A549 (cell line): ENCODE data around the gene ASCL5. TPM values are rescaled to one million over a fixed set of nuclear protein-coding genes. Genes with fewer than 3 reads are reported as not detected.

Source experiments
- ATAC-seq, 2 experiments: fragments of 200-7000 bp in 1 of 2; fragments of >200 bp in 1 of 2; cut with Nextera tagmentation in 1 of 2; cut with Tn5 transposase in 1 of 2; 3 replicates each; pipeline versions ENCODE4 v1.8.0 to v1.9.1; 2018 to 2020; ENCODE audit warnings: mild to moderate bottlenecking in 1 of 2, moderate library complexity in 1 of 2
- CTCF ChIA-PET: fragments of 300-600 bp; sonication (Branson Sonifier 250); formaldehyde crosslinking; extraction: SDS; loops from one replicate; lab custom pipeline; 2021; ENCODE audit warnings: antibody characterized with exemption, inconsistent platforms; lab: Yijun Ruan, JAX
- POLR2A ChIA-PET: fragments of 350-600 bp; formaldehyde crosslinking; extraction: SDS; loops from one replicate; lab custom pipeline; 2021; ENCODE audit warnings: antibody characterized with exemption, inconsistent platforms; lab: Yijun Ruan, JAX
- DNase-seq, 2 experiments: peaks; one replicate each; pipeline versions ENCODE4 v3.0.0 to v3.0.0-alpha.2; 2011 to 2016; ENCODE audit warnings: low read depth in 1 of 2, low spot score in 1 of 2
- FAIRE-seq: peaks from 2 replicates; lab custom pipeline; 2011; peaks lifted over from hg19 to GRCh38; lab: Jason Lieb, UNC
- H3K27ac ChIP-seq, 2 experiments: fragments of >200 bp; sonication (Bioruptor Twin); formaldehyde crosslinking; 3 replicates each; pipeline ENCODE4 v1.5.1; 2016 to 2017
- H3K4me1 ChIP-seq: fragments of >200 bp; sonication (Bioruptor Twin); formaldehyde crosslinking; 3 replicates; pipeline ENCODE4 v1.6.1; 2016
- H3K4me2 ChIP-seq: fragments of >200 bp; sonication (Bioruptor Twin); formaldehyde crosslinking; 3 replicates; pipeline ENCODE4 v1.6.1; 2016
- H3K4me3 ChIP-seq: fragments of >200 bp; sonication (Bioruptor Twin); formaldehyde crosslinking; 3 replicates; pipeline ENCODE4 v1.5.1; 2016
- H3K9me3 ChIP-seq: fragments of >200 bp; sonication (Bioruptor Twin); formaldehyde crosslinking; 3 replicates; pipeline ENCODE4 v1.6.1; 2016
- CBX8 ChIP-seq: fragments of 200-600 bp; sonication (generic); IDR thresholded peaks from 2 replicates; pipeline ENCODE4 v1.6.1; 2016
- CHD2 ChIP-seq: fragments of 150-350 bp; IDR thresholded peaks from 2 replicates; pipeline ENCODE4 v1.6.1; 2014; ENCODE audit warnings: low read length; ENCODE audit not compliant: partially characterized antibody
- E2F6 ChIP-seq: IDR thresholded peaks from 2 replicates; pipeline ENCODE4 v1.6.1; 2012; ENCODE audit warnings: low read depth, borderline replicate concordance
- EP300 ChIP-seq, 2 experiments: fragments of >200 bp; sonication (Bioruptor Twin); formaldehyde crosslinking; IDR thresholded peaks; 2 replicates in 1 of 2; 3 replicates in 1 of 2; pipeline ENCODE4 v1.6.1; 2016 to 2017
- ESRRA ChIP-seq: fragments of 150-350 bp; IDR thresholded peaks from 2 replicates; pipeline ENCODE4 v1.6.1; 2014; ENCODE audit warnings: mild to moderate bottlenecking, low read length, borderline replicate concordance
- FOSL2 ChIP-seq, 2 experiments: fragments of 450-650 bp in 1 of 2; fragments of >200 bp in 1 of 2; sonication (Bioruptor Twin) in 1 of 2; formaldehyde crosslinking; IDR thresholded peaks; 2 replicates each; pipeline versions ENCODE4 v1.5.0 to v1.6.1; 2016 to 2020; ENCODE audit warnings: mild to moderate bottlenecking in 1 of 2, moderate library complexity in 1 of 2
- HEYL ChIP-seq: fragments of 250-450 bp; sonication (Bioruptor Pico); IDR thresholded peaks from 2 replicates; pipeline ENCODE4 v1.8.0; 2021; ENCODE audit warnings: mild to moderate bottlenecking, moderate library complexity
- HOXA7 ChIP-seq: fragments of 250-450 bp; sonication (Bioruptor Pico); IDR thresholded peaks from 2 replicates; pipeline ENCODE4 v1.5.0; 2020; ENCODE audit warnings: mild to moderate bottlenecking, moderate library complexity
- JUNB ChIP-seq: fragments of >200 bp; sonication (Bioruptor Twin); formaldehyde crosslinking; IDR thresholded peaks from 2 replicates; pipeline ENCODE4 v1.6.1; 2016
- MAFK ChIP-seq: fragments of 450-650 bp; IDR thresholded peaks from 2 replicates; pipeline ENCODE4 v1.6.1; 2014; ENCODE audit not compliant: partially characterized antibody
- MAX ChIP-seq: IDR thresholded peaks from 2 replicates; pipeline ENCODE4 v1.6.1; 2012
- PBX3 ChIP-seq: IDR thresholded peaks from 2 replicates; pipeline ENCODE4 v1.6.1; 2012
- PHF8 ChIP-seq: fragments of 200-600 bp; sonication (generic); IDR thresholded peaks from 2 replicates; pipeline ENCODE4 v1.6.1; 2016; ENCODE audit warnings: low read depth, mild to moderate bottlenecking, antibody characterized with exemption, moderate library complexity, borderline replicate concordance
- POLR2AphosphoS2 ChIP-seq: conservative IDR thresholded peaks from 2 replicates; pipeline ENCODE4 v1.6.1; 2012; ENCODE audit warnings: low read length, improper control_type of control experiment, inconsistent platforms
- RARB ChIP-seq: fragments of 250-450 bp; sonication (Bioruptor Pico); IDR thresholded peaks from 2 replicates; pipeline ENCODE4 v1.8.0; 2021; ENCODE audit warnings: mild to moderate bottlenecking, moderate library complexity
- RCOR1 ChIP-seq: fragments of 150-350 bp; IDR thresholded peaks from 2 replicates; pipeline ENCODE4 v1.6.1; 2014; ENCODE audit warnings: antibody characterized with exemption, low read length, low read depth
- RFX5 ChIP-seq: fragments of 450-650 bp; IDR thresholded peaks from 2 replicates; pipeline ENCODE4 v1.7.1; 2014; ENCODE audit warnings: antibody characterized with exemption, mild to moderate bottlenecking, moderate library complexity
- RNF2 ChIP-seq: fragments of 200-600 bp; sonication (generic); IDR thresholded peaks from 2 replicates; pipeline ENCODE4 v1.6.1; 2016; ENCODE audit warnings: low read depth, mild to moderate bottlenecking, antibody characterized with exemption, moderate library complexity, borderline replicate concordance
- TP53 ChIP-seq: fragments of 250-450 bp; sonication (Bioruptor Pico); IDR thresholded peaks from 2 replicates; pipeline ENCODE4 v1.5.0; 2021; ENCODE audit warnings: mild to moderate bottlenecking, moderate library complexity
- WGBS: methylation state at CpG from one replicate; pipeline ENCODE4 v1.1.6; 2017; ENCODE audit errors: missing lambda C conversion rate; 5-methylcytosine and 5-hydroxymethylcytosine counted together
- polyA plus RNA-seq, 4 experiments: library from polyadenylated mRNA; depleted of rRNA in 3 of 4; stranded (reverse); fragments of >200 nt; fragmentation: RNase III in 1 of 4; extraction: RNeasy Plus Mini Kit Qiagen cat#74134 plus additional on column Dnase treatment in 1 of 4; gene quantifications; 2 replicates in 3 of 4; 3 replicates in 1 of 4; pipeline ENCODE4 v1.2.3, GENCODE V29; 2011 to 2017
- TF ChIP-seq, protein P1 (sequence below): fragments of >200 bp; sonication (Bioruptor Twin); formaldehyde crosslinking; IDR thresholded peaks from 3 replicates; pipeline ENCODE4 v1.5.1; 2016
- TF ChIP-seq, protein P2 (sequence below): fragments of 250-450 bp; sonication (Bioruptor Pico); IDR thresholded peaks from 2 replicates; pipeline ENCODE4 v1.5.0; 2020; ENCODE audit warnings: low read depth, mild to moderate bottlenecking, moderate library complexity
- TF ChIP-seq, protein P3 (sequence below): fragments of 150-350 bp; IDR thresholded peaks from 2 replicates; pipeline ENCODE4 v1.6.1; 2014; ENCODE audit warnings: low read depth, mild to moderate bottlenecking, low read length

Gene ASCL5
- polyA plus RNA-seq, 2 of the 4 experiments (the other 2 are of a cell fraction), result 0.09 TPM; not detected in 1

- H3K27ac ChIP-seq, result no peak overlapping the region
- WGBS, result 29% methylated on average over 3 of the region's 3 CpGs
- ChIA-PET POLR2A (no interaction called here), CTCF (interaction anchor here (1.4 to 5.6 kb wide), 5 partner anchors 13 to 171 kb away, joined by 4 to 83 read pairs (median 27); partner anchors contain the start of gene CACNA1S)
- no peak for FAIRE-seq
- no peak overlapping the region for H3K4me2 ChIP-seq
- H3K4me1 ChIP-seq, result no peaks in the 10 kb centered on the region
- H3K9me3 ChIP-seq, result no peaks in the 10 kb centered on the region
- DNase-seq, result no peak
- no peak overlapping the region for H3K4me3 ChIP-seq
- TF ChIP-seq TP53 (CRISPR knock-in tag), result no peak
- no peak for ATAC-seq
Measured at GRCh38 chr1:201083741-201084140, 43.2 kb downstream of the ASCL5 start.

DNA sequence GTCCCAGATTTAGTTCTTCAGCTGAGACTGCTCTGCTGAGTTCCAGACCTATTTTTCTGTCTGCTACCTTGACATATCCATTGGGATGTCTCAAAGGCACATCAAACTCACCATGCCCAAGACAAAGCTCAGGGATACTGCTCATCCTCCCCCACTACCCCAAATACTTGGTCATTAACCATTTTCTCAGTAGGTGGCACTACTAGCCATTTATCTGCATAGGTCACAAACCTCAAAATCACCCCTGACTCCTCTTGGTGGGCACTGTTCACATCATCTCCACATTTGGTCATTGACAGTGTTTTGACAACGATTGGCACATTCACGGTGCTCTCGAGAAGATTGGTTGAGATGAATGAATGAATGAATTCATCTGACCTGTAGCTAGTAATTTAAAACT, 46.8 kb downstream of the ASCL5 start:
- no peak overlapping the region for H3K4me2 ChIP-seq

DNA sequence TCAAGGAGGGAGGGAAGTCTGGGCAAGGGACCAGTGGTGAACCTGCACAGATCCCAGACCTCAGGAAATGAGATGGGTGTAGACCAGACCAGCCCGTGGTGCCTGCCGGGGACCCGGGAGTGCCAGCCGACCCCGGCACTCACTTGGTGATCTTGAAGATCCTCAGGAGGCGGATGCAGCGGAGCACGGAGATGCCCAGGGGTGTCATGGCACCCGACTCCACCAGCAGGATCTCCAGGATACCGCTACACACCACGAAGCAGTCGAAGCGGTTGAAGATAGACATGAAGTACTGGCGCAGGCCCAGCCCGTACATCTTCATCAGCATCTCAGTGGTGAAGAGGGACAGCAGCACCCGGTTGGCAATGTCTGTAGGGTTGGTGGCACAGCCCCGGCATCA, 49.2 kb downstream of the ASCL5 start:
- Histone ChIP-seq H3K27ac (no peak overlapping the region), H3K4me1 (no peaks in the 10 kb centered on the region), H3K4me2 (no peak overlapping the region), H3K4me3 (no peak overlapping the region), H3K9me3 (no peaks in the 10 kb centered on the region)
- no peak for FAIRE-seq
- POLR2A ChIA-PET, result no interaction called here
- CTCF ChIA-PET, result interaction anchor here (0.6 kb wide), 2 partner anchors 149 to 466 kb away, joined by 3 to 4 read pairs; no protein-coding TSS in a partner anchor
- no peak for DNase-seq
- WGBS, result 88% methylated on average over 17 of the region's 17 CpGs
- ATAC-seq, result no peak
- TF ChIP-seq RCOR1 (no peak), RNF2 (no peak), ESRRA (no peak), POLR2AphosphoS2 (no peak), RFX5 (no peak), HEYL (CRISPR knock-in tag) (no peak), MAX (no peak), JUNB (no peak), HOXA7 (no peak), RARB (CRISPR knock-in tag) (no peak), FOSL2 (IDR thresholded peaks at IDR 0.05) (no peak), FOSL2 (CRISPR knock-in tag; IDR thresholded peaks at IDR 0.05) (no peak), EP300 (IDR thresholded peaks at IDR 0.05) (no peak)
- TF ChIP-seq, protein P1, sequence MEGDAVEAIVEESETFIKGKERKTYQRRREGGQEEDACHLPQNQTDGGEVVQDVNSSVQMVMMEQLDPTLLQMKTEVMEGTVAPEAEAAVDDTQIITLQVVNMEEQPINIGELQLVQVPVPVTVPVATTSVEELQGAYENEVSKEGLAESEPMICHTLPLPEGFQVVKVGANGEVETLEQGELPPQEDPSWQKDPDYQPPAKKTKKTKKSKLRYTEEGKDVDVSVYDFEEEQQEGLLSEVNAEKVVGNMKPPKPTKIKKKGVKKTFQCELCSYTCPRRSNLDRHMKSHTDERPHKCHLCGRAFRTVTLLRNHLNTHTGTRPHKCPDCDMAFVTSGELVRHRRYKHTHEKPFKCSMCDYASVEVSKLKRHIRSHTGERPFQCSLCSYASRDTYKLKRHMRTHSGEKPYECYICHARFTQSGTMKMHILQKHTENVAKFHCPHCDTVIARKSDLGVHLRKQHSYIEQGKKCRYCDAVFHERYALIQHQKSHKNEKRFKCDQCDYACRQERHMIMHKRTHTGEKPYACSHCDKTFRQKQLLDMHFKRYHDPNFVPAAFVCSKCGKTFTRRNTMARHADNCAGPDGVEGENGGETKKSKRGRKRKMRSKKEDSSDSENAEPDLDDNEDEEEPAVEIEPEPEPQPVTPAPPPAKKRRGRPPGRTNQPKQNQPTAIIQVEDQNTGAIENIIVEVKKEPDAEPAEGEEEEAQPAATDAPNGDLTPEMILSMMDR, result no peak

More for the DNA sequence above, 46.8 kb downstream of the ASCL5 start:
- H3K4me3 ChIP-seq, result no peak overlapping the region
- FAIRE-seq (no peak), ATAC-seq (no peak; a peak in 1 of 6 replicates), DNase-seq (no peak)
- no peak overlapping the region for H3K27ac ChIP-seq
- H3K4me1 ChIP-seq, result no peaks in the 10 kb centered on the region
- CTCF ChIA-PET, result interaction anchor here (0.9 to 2.9 kb wide), 6 partner anchors 13 to 517 kb away, joined by 3 to 19 read pairs (median 6); no protein-coding TSS in a partner anchor
- 69% methylated on average over 3 of the region's 3 CpGs for WGBS
- TF ChIP-seq, protein P2, sequence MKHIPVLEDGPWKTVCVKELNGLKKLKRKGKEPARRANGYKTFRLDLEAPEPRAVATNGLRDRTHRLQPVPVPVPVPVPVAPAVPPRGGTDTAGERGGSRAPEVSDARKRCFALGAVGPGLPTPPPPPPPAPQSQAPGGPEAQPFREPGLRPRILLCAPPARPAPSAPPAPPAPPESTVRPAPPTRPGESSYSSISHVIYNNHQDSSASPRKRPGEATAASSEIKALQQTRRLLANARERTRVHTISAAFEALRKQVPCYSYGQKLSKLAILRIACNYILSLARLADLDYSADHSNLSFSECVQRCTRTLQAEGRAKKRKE (CRISPR knock-in tag), result no peak
- TF ChIP-seq PHF8 (no peak), PBX3 (no peak), EP300 (IDR thresholded peaks at IDR 0.05) (no peak), CBX8 (no peak), MAFK (no peak), E2F6 (no peak), CHD2 (no peak)
- TF ChIP-seq, protein P3, sequence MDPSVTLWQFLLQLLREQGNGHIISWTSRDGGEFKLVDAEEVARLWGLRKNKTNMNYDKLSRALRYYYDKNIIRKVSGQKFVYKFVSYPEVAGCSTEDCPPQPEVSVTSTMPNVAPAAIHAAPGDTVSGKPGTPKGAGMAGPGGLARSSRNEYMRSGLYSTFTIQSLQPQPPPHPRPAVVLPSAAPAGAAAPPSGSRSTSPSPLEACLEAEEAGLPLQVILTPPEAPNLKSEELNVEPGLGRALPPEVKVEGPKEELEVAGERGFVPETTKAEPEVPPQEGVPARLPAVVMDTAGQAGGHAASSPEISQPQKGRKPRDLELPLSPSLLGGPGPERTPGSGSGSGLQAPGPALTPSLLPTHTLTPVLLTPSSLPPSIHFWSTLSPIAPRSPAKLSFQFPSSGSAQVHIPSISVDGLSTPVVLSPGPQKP, result no peak
- TF ChIP-seq, protein P1, result no peak
- H3K9me3 ChIP-seq, result no peaks in the 10 kb centered on the region
- POLR2A ChIA-PET, result no interaction called here
